IPS DF 19.7 (cell line): Measurements from ENCODE around the gene POLE.

Experiments used
- DNase-seq: peaks from one replicate; pipeline ENCODE4 v3.0.0-alpha.2; 2013; ENCODE audit warnings: low read depth, low spot score

The POLE gene

GRCh38 chr12:132579744-132580143 is 107.4 kb downstream of the POLE start:
- no peak for DNase-seq

- no peak for DNase-seq
These were observed 108.3 kb downstream of the POLE start for GRCh38 chr12:132578826-132579225.

GRCh38 chr12:132578118-132578517 is 109.0 kb downstream of the POLE start:
- DNase-seq, result no peak

- DNase-seq, result no peak
These were observed 109.8 kb downstream of the POLE start for GRCh38 chr12:132577191-132577920.

GRCh38 chr12:132576701-132577100 is 110.4 kb downstream of the POLE start:
- no peak for DNase-seq

- DNase-seq, result no peak
These were observed 111.5 kb downstream of the POLE start for GRCh38 chr12:132575661-132576060.

GRCh38 chr12:132574271-132574996 is 112.7 kb downstream of the POLE start:
- DNase-seq, result no peak
